ENCODE data around the gene EIF4ENIF1. TPM values are rescaled to one million over a fixed set of nuclear protein-coding genes. Genes with fewer than 3 reads are reported as not detected.

The EIF4ENIF1 gene
- total and polyA plus RNA-seq, 3 donors from 2014 or later = 74.6 to 127 (median 79.7) TPM

- WGBS, 2 donors = 74 to 83% methylated on average over 2 of the region's 2 CpGs
- Histone ChIP-seq H3K27ac (no peak overlapping the region), H3K27me3 (no peaks in the 10 kb centered on the region), H3K4me1 (peaks cover 7% of the 10 kb centered on the region), H3K9me3 (no peaks in the 10 kb centered on the region), H3K4me3 (no peak overlapping the region), H3K36me3 (ENCODE audit: low read depth, missing control alignments) (no peaks in the 10 kb centered on the region)
- intact Hi-C loops (cut with DNase I; ENCODE audit: low total_unique reads) = no loop called here
- no peak for TF ChIP-seq CTCF (IDR thresholded peaks at IDR 0.05)
- no peak for TF ChIP-seq POLR2A (IDR thresholded peaks at IDR 0.05)
- DNase-seq = no peak
These were observed 12.1 kb upstream of the EIF4ENIF1 start for GRCh38 chr22:31501738-31502137.

- H3K4me1 ChIP-seq = peaks cover 13% of the 10 kb centered on the region
- intact Hi-C loops (cut with DNase I; ENCODE audit: low total_unique reads) = no loop called here
- peak overlapping the region; percentile 4 to 83 for H3K27ac ChIP-seq
- H3K4me3 ChIP-seq = peak overlapping the region; percentile 75 to 79
- DNase-seq = no peak
- H3K27me3 ChIP-seq = no peaks in the 10 kb centered on the region
- no peaks in the 10 kb centered on the region for H3K9me3 ChIP-seq
- TF ChIP-seq CTCF (IDR thresholded peaks at IDR 0.05) (no peak), POLR2A (IDR thresholded peaks at IDR 0.05) (no peak)
- WGBS, 2 donors = 50 to 58% methylated on average over 10 of the region's 10 CpGs
- H3K36me3 ChIP-seq (ENCODE audit: low read depth, missing control alignments) = no peaks in the 10 kb centered on the region
These were observed 7.7 kb upstream of the EIF4ENIF1 start for GRCh38 chr22:31497148-31497938.

- Histone ChIP-seq H3K27me3 (no peaks in the 10 kb centered on the region), H3K4me1 (peaks cover 13% of the 10 kb centered on the region), H3K27ac (peak overlapping the region; percentile 4 to 83), H3K4me3 (peak overlapping the region; percentile 75 to 79), H3K9me3 (no peaks in the 10 kb centered on the region), H3K36me3 (ENCODE audit: low read depth, missing control alignments) (no peaks in the 10 kb centered on the region)
- TF ChIP-seq POLR2A (IDR thresholded peaks at IDR 0.05) (no peak), CTCF (IDR thresholded peaks at IDR 0.05) (no peak)
- intact Hi-C loops (cut with DNase I; ENCODE audit: low total_unique reads) = no loop called here
- WGBS, 2 donors = 0 to 2% methylated on average over 2 to 30 of the region's 30 CpGs
- peak; percentile 36 for DNase-seq
These were observed 7.1 kb upstream of the EIF4ENIF1 start for GRCh38 chr22:31496735-31497146.

- Histone ChIP-seq H3K4me1 (peaks cover 14% of the 10 kb centered on the region), H3K27ac (peak within 1 kb of the TSS; percentile 4 to 83), H3K9me3 (no peaks in the 10 kb centered on the region), H3K27me3 (no peaks in the 10 kb centered on the region), H3K4me3 (peak within 1 kb of the TSS; percentile 75 to 79), H3K36me3 (ENCODE audit: low read depth, missing control alignments) (no peaks in the 10 kb centered on the region)
- TF ChIP-seq POLR2A (IDR thresholded peaks at IDR 0.05) (no peak), CTCF (IDR thresholded peaks at IDR 0.05) (no peak)
- peak; percentile 95 for DNase-seq
- intact Hi-C loops (cut with DNase I; ENCODE audit: low total_unique reads) = no loop called here
- WGBS, 2 donors = 0 to 1% methylated on average over 6 to 70 of the region's 70 CpGs
These were observed 6.5 kb upstream of the EIF4ENIF1 start, which contains the start of gene SFI1 for GRCh38 chr22:31496007-31496734. TSS of gene SFI1 (plus strand) at chr22:31496536. CDS start at chr22:31508285, 11,749 bp downstream.
